Activated CD4-positive, alpha-beta T cell treated with anti-CD3 and anti-CD28 coated beads, Interleukin-2, amount 50 U/mL, for 1 hour (primary cell): ENCODE results near the gene PCDHGC5.
A peak's percentile ranks its signal among the peaks of the same experiment; 100 is the strongest.

Experiments used
- DNase-seq: peaks from one replicate; pipeline ENCODE4 v3.0.0-alpha.2; 2020

Gene PCDHGC5

GRCh38 chr5:141491323-141492167 lies 2.7 kb downstream of the PCDHGC5 start:
- DNase-seq = no peak

- no peak for DNase-seq
Observed at GRCh38 chr5:141492168-141492885, 3.4 kb downstream of the PCDHGC5 start.

DNA sequence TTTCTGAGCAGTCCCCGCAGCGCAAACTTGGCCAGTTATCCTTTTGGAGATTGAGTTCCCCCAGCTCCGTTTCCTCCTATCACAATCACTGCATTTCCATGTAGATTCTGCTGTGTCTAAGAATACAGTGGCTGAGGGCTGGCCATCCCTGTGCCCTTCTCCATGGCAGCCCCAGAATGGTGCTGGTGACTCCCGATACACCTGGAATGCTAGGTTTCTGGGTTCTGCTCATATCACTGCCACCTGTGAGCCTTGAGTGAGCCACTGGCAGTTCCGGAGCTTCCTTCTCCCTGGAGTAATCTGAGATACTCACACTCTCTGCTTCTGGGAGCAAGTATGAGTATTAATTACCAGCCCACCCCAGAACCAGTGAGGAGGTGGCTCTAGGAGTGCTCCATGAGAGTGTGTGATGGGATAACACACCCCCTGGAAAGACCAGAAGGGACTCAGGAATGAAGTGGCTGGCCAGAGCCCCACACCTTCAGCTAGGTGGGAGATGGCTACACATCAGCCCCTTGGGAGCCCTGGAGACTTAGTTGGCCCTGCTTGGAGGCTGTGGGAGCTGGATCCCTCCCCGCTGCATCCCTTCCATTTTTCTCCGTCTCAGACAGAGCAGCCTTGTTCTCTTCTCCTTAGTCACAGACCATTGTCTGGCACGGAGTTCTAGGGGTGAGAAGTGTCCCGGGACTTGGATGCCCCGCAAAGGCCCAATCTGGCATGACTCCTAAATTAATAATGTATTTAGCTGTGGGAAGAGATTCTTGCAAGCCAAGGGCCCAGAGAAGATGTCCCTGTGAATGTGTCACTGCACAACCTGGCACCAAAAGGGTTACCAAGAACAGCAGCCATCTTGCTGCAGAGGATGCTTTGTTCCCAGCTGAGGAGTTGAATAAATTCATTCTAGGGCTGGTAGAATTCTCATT lies 4.9 kb downstream of the PCDHGC5 start:
- no peak for DNase-seq

- DNase-seq = no peak
Observed at GRCh38 chr5:141494761-141495452, 6.0 kb downstream of the PCDHGC5 start.

GRCh38 chr5:141495453-141495811 lies 6.6 kb downstream of the PCDHGC5 start:
- no peak for DNase-seq

GRCh38 chr5:141496038-141496437 lies 7.2 kb downstream of the PCDHGC5 start:
- no peak for DNase-seq

DNA sequence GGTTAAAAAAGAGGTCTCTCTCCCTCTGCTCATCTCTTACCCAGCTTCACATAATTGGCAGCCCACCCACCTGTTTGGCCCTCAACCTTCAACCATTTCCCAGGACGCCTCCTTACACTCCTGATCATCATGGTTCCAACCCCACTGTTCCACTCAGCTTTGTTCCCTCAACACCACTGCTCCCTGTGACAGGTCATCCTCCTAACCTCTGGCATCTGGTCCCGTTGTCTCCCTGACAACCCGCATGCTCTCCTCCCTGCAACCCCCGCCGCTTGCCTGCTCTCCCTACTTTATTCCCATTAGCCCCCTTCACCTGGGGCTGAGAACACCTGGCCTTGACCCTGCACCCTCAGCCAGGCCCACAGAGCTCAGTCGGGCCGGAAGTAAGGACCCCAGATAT lies 12.9 kb downstream of the PCDHGC5 start:
- DNase-seq = no peak

DNA sequence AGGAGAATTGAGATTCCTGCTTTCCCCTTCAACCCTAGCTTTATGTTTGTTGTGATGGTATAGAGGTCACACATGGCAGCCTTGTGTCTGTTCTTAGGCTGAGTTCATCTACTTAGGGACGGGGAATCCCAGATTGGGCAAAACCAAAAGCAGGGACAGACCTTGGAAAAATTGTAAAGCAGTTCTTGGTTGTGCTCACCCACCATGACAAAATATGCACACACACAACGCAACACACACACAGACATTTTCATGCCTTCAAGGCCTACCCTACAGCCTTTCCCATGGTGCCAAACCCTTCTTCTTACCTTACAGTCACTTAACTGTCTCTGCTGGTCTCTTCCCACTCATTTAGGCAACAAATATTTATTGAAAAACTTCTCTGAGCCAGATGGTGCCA lies 14.8 kb downstream of the PCDHGC5 start:
- DNase-seq = no peak

- no peak for DNase-seq
Observed at GRCh38 chr5:141504216-141504615, 15.3 kb downstream of the PCDHGC5 start.

DNA sequence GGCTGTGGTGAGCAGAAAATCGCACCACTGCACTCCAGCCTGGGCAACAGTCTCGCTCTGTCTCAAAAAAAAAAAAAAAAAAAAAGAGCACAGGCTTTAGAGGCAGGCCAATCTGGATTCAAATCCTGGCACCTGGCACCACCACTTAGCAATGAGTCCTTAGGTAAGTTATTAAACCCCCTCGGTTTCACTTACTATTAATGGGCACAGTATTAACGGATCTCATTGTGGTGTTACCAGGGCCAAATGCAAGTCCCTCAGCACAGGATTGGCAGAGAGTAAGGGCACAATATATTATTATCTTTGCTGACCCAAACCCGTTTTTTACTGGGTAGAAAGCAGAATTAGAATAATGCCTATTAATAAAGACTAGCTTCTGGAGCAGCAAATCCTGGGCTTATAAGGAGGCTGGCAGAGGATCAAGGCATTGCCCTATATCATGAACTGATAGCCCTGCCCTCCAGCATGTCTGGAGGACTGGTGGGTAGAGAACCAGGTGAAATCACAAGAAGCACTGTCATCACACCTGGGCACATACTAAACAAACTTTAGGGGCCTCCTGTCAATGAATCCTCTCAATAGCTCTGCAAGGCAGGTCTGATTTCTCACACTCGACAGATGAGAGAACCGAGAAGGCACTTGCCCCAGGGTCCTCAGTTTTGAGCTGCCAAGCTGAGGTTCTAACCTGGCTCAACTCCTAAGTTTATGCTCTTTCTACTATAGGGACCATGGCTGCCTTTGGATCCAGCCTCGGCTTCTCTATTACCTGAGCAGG lies 17.7 kb downstream of the PCDHGC5 start:
- no peak for DNase-seq

GRCh38 chr5:141507387-141508091 lies 18.7 kb downstream of the PCDHGC5 start:
- DNase-seq = no peak

- DNase-seq = no peak
Observed at GRCh38 chr5:141508440-141508797, 19.5 kb downstream of the PCDHGC5 start.

DNA sequence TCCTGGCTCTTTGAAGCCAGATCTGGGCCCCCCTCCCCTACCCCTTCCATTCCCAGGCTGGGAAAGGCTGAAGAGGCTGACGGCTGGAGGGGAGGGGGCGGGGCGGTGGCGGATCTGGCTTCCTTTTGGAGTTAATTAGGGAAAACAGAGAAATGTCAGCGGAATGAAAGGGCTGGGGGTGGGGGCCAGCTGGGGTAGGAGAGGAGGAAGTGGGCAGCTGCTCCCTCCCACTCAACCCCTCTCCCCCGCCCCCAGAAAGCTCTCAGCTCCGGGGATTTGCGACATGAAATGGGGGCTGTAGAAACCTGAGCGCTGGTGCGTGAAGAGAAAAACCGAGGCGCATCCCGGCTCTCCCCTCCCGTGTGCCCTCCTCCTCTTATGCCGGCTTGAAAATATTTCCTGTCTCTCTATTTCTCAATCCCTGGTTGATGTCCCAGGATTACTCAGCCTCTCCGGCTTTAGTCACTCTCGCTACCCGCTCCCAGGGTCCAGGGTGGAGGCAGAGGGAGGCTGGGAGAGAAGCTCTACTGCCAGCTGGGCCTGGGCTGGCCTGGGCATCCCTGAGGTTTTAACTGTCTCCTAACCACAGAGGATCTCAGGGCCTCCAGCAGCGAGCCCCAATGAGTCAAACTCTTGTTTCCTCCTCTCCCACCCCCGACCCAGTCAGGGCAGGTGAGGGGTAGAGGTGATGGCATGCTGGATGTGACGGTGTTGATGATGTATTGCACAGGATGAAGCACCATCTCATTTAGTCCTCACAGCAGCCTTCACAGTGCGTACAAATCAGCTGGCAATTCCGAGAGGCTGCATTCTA lies 20.1 kb downstream of the PCDHGC5 start:
- no peak for DNase-seq

DNA sequence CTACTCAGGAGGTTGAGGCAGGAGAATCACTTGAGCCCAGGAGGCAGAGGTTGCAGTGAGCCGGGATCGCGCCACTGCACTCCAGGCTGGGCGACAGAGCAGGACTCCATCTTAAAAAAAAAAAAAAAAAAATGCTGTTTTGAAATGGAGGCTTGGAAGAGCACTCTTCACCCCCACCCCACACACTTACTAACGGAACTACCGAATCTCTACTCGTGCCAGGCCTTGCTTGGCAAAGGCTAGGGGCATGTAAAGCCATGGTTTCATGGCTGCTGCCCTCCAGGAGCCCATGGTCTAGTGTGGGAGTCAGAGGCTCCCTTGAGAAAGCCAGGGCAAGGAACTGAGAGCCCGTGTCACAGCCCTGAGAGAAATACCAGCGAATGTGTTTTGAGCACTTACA lies 21.3 kb downstream of the PCDHGC5 start:
- no peak for DNase-seq

- DNase-seq = no peak
Observed at GRCh38 chr5:141510850-141511601, 22.1 kb downstream of the PCDHGC5 start.

DNA sequence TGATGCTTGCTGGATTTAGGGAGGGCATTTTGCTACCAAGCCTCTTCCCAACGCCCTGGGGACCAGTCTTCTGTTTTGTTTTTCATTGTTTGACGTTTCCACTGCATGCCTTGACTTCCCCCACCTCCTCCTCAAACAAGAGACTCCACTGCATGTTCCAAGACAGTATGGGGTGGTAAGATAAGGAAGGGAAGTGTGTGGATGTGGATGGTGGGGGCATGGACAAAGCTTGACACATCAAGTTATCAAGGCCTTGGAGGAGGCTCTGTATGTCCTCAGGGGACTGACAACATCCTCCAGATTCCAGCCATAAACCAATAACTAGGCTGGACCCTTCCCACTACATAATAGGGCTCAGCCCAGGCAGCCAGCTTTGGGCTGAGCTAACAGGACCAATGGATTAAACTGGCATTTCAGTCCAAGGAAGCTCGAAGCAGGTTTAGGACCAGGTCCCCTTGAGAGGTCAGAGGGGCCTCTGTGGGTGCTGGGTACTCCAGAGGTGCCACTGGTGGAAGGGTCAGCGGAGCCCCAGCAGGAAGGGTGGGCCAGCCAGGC lies 23.0 kb downstream of the PCDHGC5 start:
- DNase-seq = no peak

DNA sequence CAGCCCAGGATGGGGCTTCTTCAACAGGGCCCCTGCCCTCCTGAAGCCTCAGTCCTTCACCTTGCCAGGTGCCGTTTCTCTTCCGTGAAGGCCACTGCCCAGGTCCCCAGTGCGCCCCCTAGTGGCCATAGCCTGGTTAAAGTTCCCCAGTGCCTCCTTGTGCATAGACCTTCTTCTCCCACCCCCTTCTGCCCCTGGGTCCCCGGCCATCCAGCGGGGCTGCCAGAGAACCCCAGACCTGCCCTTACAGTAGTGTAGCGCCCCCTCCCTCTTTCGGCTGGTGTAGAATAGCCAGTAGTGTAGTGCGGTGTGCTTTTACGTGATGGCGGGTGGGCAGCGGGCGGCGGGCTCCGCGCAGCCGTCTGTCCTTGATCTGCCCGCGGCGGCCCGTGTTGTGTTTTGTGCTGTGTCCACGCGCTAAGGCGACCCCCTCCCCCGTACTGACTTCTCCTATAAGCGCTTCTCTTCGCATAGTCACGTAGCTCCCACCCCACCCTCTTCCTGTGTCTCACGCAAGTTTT lies 23.6 kb downstream of the PCDHGC5 start:
- DNase-seq = peak; percentile 87

- DNase-seq = peak; percentile 26
Observed at GRCh38 chr5:141512911-141513626, 24.2 kb downstream of the PCDHGC5 start.
